HepG2 (cell line): ENCODE measurements around the gene ITGAE. TPM values are rescaled to one million over a fixed set of nuclear protein-coding genes. Genes with fewer than 3 reads are reported as not detected.
A peak's percentile ranks its signal among the peaks of the same experiment; 100 is the strongest.

ENCODE experiments used
- ATAC-seq: fragments of 200-7000 bp; cut with Tn5 transposase; 3 replicates; pipeline ENCODE4 v1.9.1; 2020; ENCODE audit warnings: mild to moderate bottlenecking, moderate library complexity
- BruUV-seq: library from RNA; stranded (reverse); fragments of 400-500 nt; replicated peaks from 2 replicates; lab custom pipeline; 2021; lab: Mats Ljungman, UMichigan
- CTCF ChIA-PET: fragments of 300-600 bp; formaldehyde crosslinking; extraction: SDS; loops from one replicate; lab custom pipeline; 2021; ENCODE audit warnings: low total read pairs, inconsistent platforms, low intra/inter-chr PET ratio; lab: Yijun Ruan, JAX
- POLR2A ChIA-PET: fragments of 350-600 bp; sonication (Branson Sonifier 250); formaldehyde crosslinking; loops from one replicate; lab custom pipeline; 2020; ENCODE audit warnings: antibody characterized with exemption, inconsistent platforms; lab: Yijun Ruan, JAX
- DNase-seq: peaks from one replicate; pipeline ENCODE4 v3.0.0-alpha.2; 2015; ENCODE audit warnings: low spot score
- FAIRE-seq: peaks from 3 replicates; lab custom pipeline; 2011; peaks lifted over from hg19 to GRCh38; lab: Jason Lieb, UNC
- H2AFZ ChIP-seq: one replicate; pipeline ENCODE4 v1.6.1; 2011; ENCODE audit warnings: low read length, inconsistent platforms
- H3K27ac ChIP-seq: fragments of 300-600 bp; 3 replicates; pipeline ENCODE4 v1.8.0; 2011; ENCODE audit warnings: mixed run types, mild to moderate bottlenecking, mixed read lengths, low read length, inconsistent platforms; ENCODE audit not compliant: insufficient read depth; ENCODE audit errors: extremely low read length
- H3K27me3 ChIP-seq, 2 experiments: fragments of 200-600 bp in 1 of 2; 2 replicates in 1 of 2; 3 replicates in 1 of 2; pipeline versions ENCODE4 v1.6.0 to v1.8.0; 2011; ENCODE audit warnings: low read length in 2 of 2, mild to moderate bottlenecking in 2 of 2, moderate library complexity in 2 of 2, inconsistent platforms in 1 of 2; ENCODE audit not compliant: insufficient read depth in 2 of 2, control insufficient read depth in 1 of 2
- H3K36me3 ChIP-seq, 2 experiments: fragments of 200-600 bp in 1 of 2; replicated peaks in 1 of 2; 2 replicates in 1 of 2; 3 replicates in 1 of 2; pipeline versions ENCODE4 v1.5.1 to v1.8.0; 2011; ENCODE audit warnings: low read length in 2 of 2, inconsistent platforms in 1 of 2; ENCODE audit not compliant: insufficient read depth in 2 of 2, control insufficient read depth in 1 of 2
- H3K4me1 ChIP-seq: 2 replicates; pipeline ENCODE4 v1.5.1; 2012; ENCODE audit warnings: low read length, inconsistent platforms; ENCODE audit not compliant: insufficient read depth
- H3K4me2 ChIP-seq: 2 replicates; pipeline ENCODE4 v1.6.0; 2011; ENCODE audit warnings: low read depth, low read length, inconsistent platforms
- H3K4me3 ChIP-seq, 3 experiments: fragments of 200-600 bp in 1 of 3; sonication (generic), shearing (Covaris generic) in 1 of 3; replicated peaks in 1 of 3; 2 replicates each; pipeline ENCODE4 v1.5.1; 2011 to 2016; ENCODE audit warnings: low read length in 3 of 3, inconsistent platforms in 2 of 3, low read depth in 2 of 3, mild to moderate bottlenecking in 2 of 3, control low read depth in 1 of 3, mixed read lengths in 1 of 3; ENCODE audit not compliant: insufficient read depth in 1 of 3
- H3K79me2 ChIP-seq: one replicate; pipeline ENCODE4 v1.6.1; 2011; ENCODE audit warnings: low read length, inconsistent platforms; ENCODE audit not compliant: insufficient read depth
- H3K9ac ChIP-seq: 2 replicates; pipeline ENCODE4 v1.6.0; 2011; ENCODE audit warnings: mild to moderate bottlenecking, low read depth, low read length, inconsistent platforms; ENCODE audit not compliant: insufficient read depth
- H3K9me3 ChIP-seq: 2 replicates; pipeline ENCODE4 v1.5.1; 2012; ENCODE audit warnings: mild to moderate bottlenecking, low read length
- H4K20me1 ChIP-seq: 2 replicates; pipeline ENCODE4 v1.6.0; 2011; ENCODE audit warnings: inconsistent platforms, mild to moderate bottlenecking, low read length, moderate library complexity; ENCODE audit not compliant: insufficient read depth
- GABPB1 ChIP-seq: IDR thresholded peaks from 2 replicates; pipeline ENCODE4 v1.6.1; 2016; ENCODE audit warnings: mild to moderate bottlenecking, missing genetic modification reagents, moderate library complexity, missing compliant biosample characterization
- HIC2 ChIP-seq: sonication (generic); formaldehyde crosslinking; IDR thresholded peaks from 2 replicates; pipeline ENCODE4 v1.9.0; 2022; ENCODE audit warnings: low read depth, missing genetic modification reagents
- HNRNPL ChIP-seq: fragments of 200-400 bp; formaldehyde crosslinking; IDR thresholded peaks from 2 replicates; pipeline ENCODE4 v1.6.1; 2017; ENCODE audit warnings: mild to moderate bottlenecking, low read depth, low read length
- POLR2G ChIP-seq: fragments of 200-400 bp; formaldehyde crosslinking; IDR thresholded peaks from 2 replicates; pipeline ENCODE4 v1.6.1; 2018; ENCODE audit warnings: mild to moderate bottlenecking, low read depth, low read length, moderate library complexity
- ZNF562 ChIP-seq: sonication (generic); formaldehyde crosslinking; IDR thresholded peaks from 2 replicates; pipeline ENCODE4 v1.8.0; 2022; ENCODE audit warnings: missing genetic modification reagents, borderline replicate concordance
- ZZZ3 ChIP-seq: sonication (generic); formaldehyde crosslinking; IDR thresholded peaks from 2 replicates; pipeline ENCODE4 v1.4.0; 2020; ENCODE audit warnings: missing genetic modification reagents, mild to moderate bottlenecking, borderline replicate concordance
- WGBS: methylation state at CpG from one replicate; pipeline ENCODE4 v1.1.6; 2017; ENCODE audit warnings: low lambda C conversion rate; 5-methylcytosine and 5-hydroxymethylcytosine counted together
- in situ Hi-C: cut with HindIII; loops from 2 replicates; pipeline ENCODE4 v1.10.0; 2017; ENCODE audit warnings: low pct_unique_long_range_greater_than_20kb; ENCODE audit not compliant: extremely low pct_ligation_motif_present
- intact Hi-C: fragments of 100-400 bp; cut with micrococcal nuclease; formaldehyde crosslinking; loops from one replicate; pipeline ENCODE4 v1.10.0; 2022; ENCODE audit not compliant: unreplicated experiment
- polyA plus RNA-seq, 8 experiments: library from polyadenylated mRNA; depleted of rRNA in 3 of 8; stranded (reverse) in 7 of 8; unstranded in 1 of 8; fragments of >200 nt; fragmentation: Illumina TruSeq in 4 of 8; extraction: Trizol in 4 of 8; gene quantifications; 2 replicates each; pipeline versions ENCODE4 v1.2.1 to v1.2.3, GENCODE V29; 2011 to 2016; ENCODE audit warnings: low read depth in 4 of 8, missing spikeins in 1 of 8, mixed read lengths in 1 of 8; ENCODE audit not compliant: insufficient read depth in 1 of 8
- total RNA-seq, 5 experiments: library from RNA; depleted of rRNA; stranded (reverse); fragments of >200 nt; fragmentation: Illumina TruSeq; extraction: Trizol; gene quantifications; 2 replicates each; pipeline ENCODE4 v1.2.3, GENCODE V29; 2016; ENCODE audit warnings: low read depth in 1 of 5

The ITGAE gene
- total and polyA plus RNA-seq, 2 of the 13 experiments (the other 11 are each of a cell fraction or from before 2014, with no cell fraction given), result 42.3 to 49.0 TPM

- ChIA-PET CTCF (no interaction called here), POLR2A (interaction anchor here (0.6 to 1.2 kb wide), 4 partner anchors 18 to 28 kb away, joined by 3 to 5 read pairs (median 3); partner anchors contain the start of genes HASPIN and TAX1BP3)
- H3K79me2 ChIP-seq, result no peaks in the 10 kb centered on the region
- 5% methylated on average over 7 of the region's 17 CpGs for WGBS
- peak overlapping the region; percentile 37 to 75 (median 65) for H3K4me3 ChIP-seq
- TF ChIP-seq ZZZ3 (CRISPR knock-in tag) (0 out of 2 replicates have a peak, but pooled peaks have one; percentile 28), HNRNPL (0 out of 2 replicates have a peak, but pooled peaks have one; percentile 19), ZNF562 (CRISPR knock-in tag) (no peak), POLR2G (no peak), GABPB1 (CRISPR knock-in tag) (peak; percentile 42; the same call in 1 of the 2 replicates), HIC2 (CRISPR knock-in tag) (peak; percentile 45; the same call in 1 of the 2 replicates)
- in situ Hi-C loops (no loop called here), intact Hi-C loops (no loop called here)
- peaks cover 12% of the 10 kb centered on the region for H3K9me3 ChIP-seq
- no peak overlapping the region for H3K9ac ChIP-seq
- peaks cover 17% of the 10 kb centered on the region for H3K4me1 ChIP-seq
- no peak for DNase-seq
- H3K27me3 ChIP-seq, result peaks cover 0 to 35% of the 10 kb centered on the region in 2 experiments; a peak in 2 of 5 replicates
- no peaks in the 10 kb centered on the region for H4K20me1 ChIP-seq
- H3K27ac ChIP-seq, result no peak overlapping the region
- H2AFZ ChIP-seq, result no peak overlapping the region
- no peaks in the 10 kb centered on the region for H3K36me3 ChIP-seq
- peak; percentile 43 for ATAC-seq
- no peak for FAIRE-seq
- peak overlapping the region; percentile 90 for H3K4me2 ChIP-seq
- BruUV-seq, result no TSS peak
These were observed 105.8 kb downstream of the ITGAE start for GRCh38 chr17:3695129-3695722.
